ENCODE results near the gene PKMYT1. TPM values are rescaled to one million over a fixed set of nuclear protein-coding genes. Genes with fewer than 3 reads are reported as not detected.

PKMYT1 gene
- total and polyA plus RNA-seq, 9 of the 15 experiments (the other 6 are each of a cell fraction or from before 2014, with no cell fraction given): 8.7 to 201 (median 37.8) TPM

DNA sequence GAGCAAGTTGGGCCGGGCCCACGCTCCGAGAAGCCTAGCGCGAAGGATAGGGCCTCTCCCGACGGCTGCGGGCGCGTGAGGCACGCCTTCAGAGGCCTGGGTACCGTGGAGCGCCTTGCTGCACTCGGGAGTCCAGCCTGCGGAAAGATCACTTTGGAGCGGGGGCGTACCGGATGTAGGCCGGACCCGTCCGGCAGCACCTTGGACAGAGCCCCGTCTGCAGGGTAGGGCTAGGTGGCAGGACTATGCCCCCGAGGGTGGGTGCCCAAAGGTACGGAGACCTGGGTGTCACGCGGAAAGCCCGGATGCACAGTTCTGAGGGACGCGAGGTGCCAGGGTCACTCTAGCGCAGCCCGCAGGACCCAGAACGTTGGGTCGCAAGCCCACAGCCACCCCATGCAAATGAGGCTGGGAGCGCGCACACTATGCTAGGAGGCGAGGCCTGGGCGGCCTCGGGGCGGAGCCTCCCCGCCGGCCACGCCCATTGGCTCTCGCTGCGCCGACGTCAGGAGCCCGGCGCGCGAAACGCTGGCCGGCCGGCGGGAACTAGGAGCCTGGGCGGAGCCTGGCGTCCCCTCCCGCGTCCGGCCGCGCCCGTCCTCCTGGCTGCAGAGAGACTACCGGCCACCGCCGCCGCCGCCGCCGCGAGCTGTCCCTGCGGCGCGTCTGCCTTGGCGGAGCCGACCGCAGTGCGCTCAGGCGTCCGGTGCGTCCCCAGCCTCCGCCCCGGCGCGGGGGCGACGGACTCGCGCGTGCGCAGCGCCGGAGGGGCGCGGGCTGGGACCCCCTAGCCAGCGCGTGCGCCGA is 11.3 kb downstream of the PKMYT1 start, which contains the start of gene PAQR4 (continued):
- TF ChIP-seq, protein P1, sequence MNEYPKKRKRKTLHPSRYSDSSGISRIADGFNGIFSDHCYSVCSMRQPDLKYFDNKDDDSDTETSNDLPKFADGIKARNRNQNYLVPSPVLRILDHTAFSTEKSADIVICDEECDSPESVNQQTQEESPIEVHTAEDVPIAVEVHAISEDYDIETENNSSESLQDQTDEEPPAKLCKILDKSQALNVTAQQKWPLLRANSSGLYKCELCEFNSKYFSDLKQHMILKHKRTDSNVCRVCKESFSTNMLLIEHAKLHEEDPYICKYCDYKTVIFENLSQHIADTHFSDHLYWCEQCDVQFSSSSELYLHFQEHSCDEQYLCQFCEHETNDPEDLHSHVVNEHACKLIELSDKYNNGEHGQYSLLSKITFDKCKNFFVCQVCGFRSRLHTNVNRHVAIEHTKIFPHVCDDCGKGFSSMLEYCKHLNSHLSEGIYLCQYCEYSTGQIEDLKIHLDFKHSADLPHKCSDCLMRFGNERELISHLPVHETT (CRISPR knock-in tag; conservative IDR thresholded peaks at IDR 0.05 in 1 of 2, IDR thresholded peaks at IDR 0.05 in 1 of 2): peak in 1 of 2 experiments; percentile 64; a peak in 2 of 4 replicates
- TF ChIP-seq NFXL1 (CRISPR knock-in tag; IDR thresholded peaks at IDR 0.05) (0 out of 2 replicates have a peak, but pooled peaks have one; percentile 40), CBX5 (IDR thresholded peaks at IDR 0.05; ENCODE audit: borderline replicate concordance, low read depth) (no peak; the same call in 1 of the 2 replicates), GATA2 (CRISPR knock-in tag; IDR thresholded peaks at IDR 0.05) (no peak), NCOA4 (IDR thresholded peaks at IDR 0.05; ENCODE audit: partially characterized antibody) (no peak), ATF1 (CRISPR knock-in tag; IDR thresholded peaks at IDR 0.05) (no peak; the same call in 1 of the 2 replicates), ATF1 (tag; IDR thresholded peaks at IDR 0.05) (peak; percentile 91), BCL6 (CRISPR knock-in tag; IDR thresholded peaks at IDR 0.05) (no peak), ZNF668 (CRISPR knock-in tag; IDR thresholded peaks at IDR 0.05) (0 out of 2 replicates have a peak, but pooled peaks have one; percentile 40), TBP (optimal IDR thresholded peaks at IDR 0.05; ENCODE audit: low read depth, low read length) (peak; percentile 65), ETV6 (IDR thresholded peaks at IDR 0.05; ENCODE audit: borderline replicate concordance in 1 of 2, low read depth in 2 of 2, low read length in 1 of 2) (no peak), ETV6 (CRISPR knock-in tag; IDR thresholded peaks at IDR 0.05; ENCODE audit: borderline replicate concordance) (no peak), CEBPB (tag; IDR thresholded peaks at IDR 0.05) (no peak), POU5F1 (IDR thresholded peaks at IDR 0.05; ENCODE audit: borderline replicate concordance, low read depth, low read length, partially characterized antibody) (no peak), DDX20 (tag; IDR thresholded peaks at IDR 0.05; ENCODE audit: low read depth) (no peak), ZNF282 (CRISPR knock-in tag; IDR thresholded peaks at IDR 0.05) (0 out of 2 replicates have a peak, but pooled peaks have one; percentile 94), ZNF174 (CRISPR knock-in tag; IDR thresholded peaks at IDR 0.05) (no peak), FOXA3 (CRISPR knock-in tag; conservative IDR thresholded peaks at IDR 0.05 in 1 of 2, IDR thresholded peaks at IDR 0.05 in 1 of 2) (no peak), MEF2A (IDR thresholded peaks at IDR 0.05; ENCODE audit: control insufficient read depth, low read depth, low read length) (no peak), TEAD2 (tag; IDR thresholded peaks at IDR 0.05) (no peak), HCFC1 (IDR thresholded peaks at IDR 0.05; ENCODE audit: low read depth, low read length) (no peak), FOSL1 (tag; conservative IDR thresholded peaks at IDR 0.05) (peak; percentile 21; the same call in 1 of the 2 replicates), EZH2 (IDR thresholded peaks at IDR 0.05; ENCODE audit: borderline replicate concordance, low read depth, low read length) (no peak), CREB1 (IDR thresholded peaks at IDR 0.05) (peak; percentile 68), CREB1 (CRISPR knock-in tag; IDR thresholded peaks at IDR 0.05) (peak; percentile 79; the same call in 1 of the 2 replicates), SMAD1 (IDR thresholded peaks at IDR 0.05; ENCODE audit: low read depth, low read length, partially characterized antibody) (no peak), TCF3 (CRISPR knock-in tag; IDR thresholded peaks at IDR 0.05) (no peak)
- TF ChIP-seq, protein P2, sequence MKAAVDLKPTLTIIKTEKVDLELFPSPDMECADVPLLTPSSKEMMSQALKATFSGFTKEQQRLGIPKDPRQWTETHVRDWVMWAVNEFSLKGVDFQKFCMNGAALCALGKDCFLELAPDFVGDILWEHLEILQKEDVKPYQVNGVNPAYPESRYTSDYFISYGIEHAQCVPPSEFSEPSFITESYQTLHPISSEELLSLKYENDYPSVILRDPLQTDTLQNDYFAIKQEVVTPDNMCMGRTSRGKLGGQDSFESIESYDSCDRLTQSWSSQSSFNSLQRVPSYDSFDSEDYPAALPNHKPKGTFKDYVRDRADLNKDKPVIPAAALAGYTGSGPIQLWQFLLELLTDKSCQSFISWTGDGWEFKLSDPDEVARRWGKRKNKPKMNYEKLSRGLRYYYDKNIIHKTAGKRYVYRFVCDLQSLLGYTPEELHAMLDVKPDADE (conservative IDR thresholded peaks at IDR 0.05; ENCODE audit: control insufficient read depth, low read depth, low read length): peak; percentile 82
